ENCODE measurements around the gene ALCAM.

Gene ALCAM

GRCh38 chr3:105518806-105519418, 152.2 kb downstream of the ALCAM start:
- no peak overlapping the region for H3K27ac ChIP-seq (ENCODE audit: low read length)
- H3K9me3 ChIP-seq (replicated peaks; ENCODE audit: insufficient read depth, low read length): no peaks in the 10 kb centered on the region
- no peaks in the 10 kb centered on the region for H3K27me3 ChIP-seq (replicated peaks; ENCODE audit: insufficient read depth, low read length)
- H3K79me2 ChIP-seq (ENCODE audit: low read length): no peaks in the 10 kb centered on the region
- no peak overlapping the region for H3K4me3 ChIP-seq (ENCODE audit: low read length)
- no peaks in the 10 kb centered on the region for H3F3A ChIP-seq (ENCODE audit: insufficient read depth, low read length)
- no peak overlapping the region for H2AFZ ChIP-seq (ENCODE audit: low read length)
- H3K4me2 ChIP-seq (ENCODE audit: low read depth, low read length): no peak overlapping the region
- H3K36me3 ChIP-seq (replicated peaks; ENCODE audit: insufficient read depth, low read length): no peaks in the 10 kb centered on the region
- no peak overlapping the region for H3K9ac ChIP-seq (ENCODE audit: low read length)
- H3K9me2 ChIP-seq (replicated peaks; ENCODE audit: insufficient read depth, low read length): no peaks in the 10 kb centered on the region
- H4K20me1 ChIP-seq (ENCODE audit: insufficient read depth, low read length): no peaks in the 10 kb centered on the region
- no peaks in the 10 kb centered on the region for H3K4me1 ChIP-seq (ENCODE audit: low read length)
- peak; percentile 68 for DNase-seq
- peak; percentile 67 for TF ChIP-seq CTCF (IDR thresholded peaks at IDR 0.05; ENCODE audit: low read length)
- no peak for TF ChIP-seq EZH2 (optimal IDR thresholded peaks at IDR 0.05; ENCODE audit: low read depth, low read length)

GRCh38 chr3:105521770-105522169, 155.1 kb downstream of the ALCAM start:
- no peak overlapping the region for H3K4me2 ChIP-seq (ENCODE audit: low read depth, low read length)
- H3K9ac ChIP-seq (ENCODE audit: low read length): no peak overlapping the region
- no peaks in the 10 kb centered on the region for H3K9me3 ChIP-seq (replicated peaks; ENCODE audit: insufficient read depth, low read length)
- no peak overlapping the region for H3K4me3 ChIP-seq (ENCODE audit: low read length)
- DNase-seq: no peak
- no peak overlapping the region for H3K27ac ChIP-seq (ENCODE audit: low read length)
- H4K20me1 ChIP-seq (ENCODE audit: insufficient read depth, low read length): no peaks in the 10 kb centered on the region
- H3K4me1 ChIP-seq (ENCODE audit: low read length): no peaks in the 10 kb centered on the region
- H3K27me3 ChIP-seq (replicated peaks; ENCODE audit: insufficient read depth, low read length): no peaks in the 10 kb centered on the region
- no peak for TF ChIP-seq EZH2phosphoT487 (IDR thresholded peaks at IDR 0.05; ENCODE audit: low read length)
- no peak for TF ChIP-seq EZH2 (optimal IDR thresholded peaks at IDR 0.05; ENCODE audit: low read depth, low read length)
- no peak for TF ChIP-seq CTCF (IDR thresholded peaks at IDR 0.05; ENCODE audit: low read length)
- H3K79me2 ChIP-seq (ENCODE audit: low read length): no peaks in the 10 kb centered on the region
- no peaks in the 10 kb centered on the region for H3K36me3 ChIP-seq (replicated peaks; ENCODE audit: insufficient read depth, low read length)
- H3F3A ChIP-seq (ENCODE audit: insufficient read depth, low read length): no peaks in the 10 kb centered on the region
- no peak overlapping the region for H2AFZ ChIP-seq (ENCODE audit: low read length)
- no peaks in the 10 kb centered on the region for H3K9me2 ChIP-seq (replicated peaks; ENCODE audit: insufficient read depth, low read length)

GRCh38 chr3:105523501-105523900, 156.8 kb downstream of the ALCAM start:
- no peak overlapping the region for H3K4me2 ChIP-seq (ENCODE audit: low read depth, low read length)
- no peaks in the 10 kb centered on the region for H3K36me3 ChIP-seq (replicated peaks; ENCODE audit: insufficient read depth, low read length)
- no peaks in the 10 kb centered on the region for H3K27me3 ChIP-seq (replicated peaks; ENCODE audit: insufficient read depth, low read length)
- no peak overlapping the region for H2AFZ ChIP-seq (ENCODE audit: low read length)
- H3K9me2 ChIP-seq (replicated peaks; ENCODE audit: insufficient read depth, low read length): no peaks in the 10 kb centered on the region
- no peak overlapping the region for H3K4me3 ChIP-seq (ENCODE audit: low read length)
- H4K20me1 ChIP-seq (ENCODE audit: insufficient read depth, low read length): no peaks in the 10 kb centered on the region
- H3K79me2 ChIP-seq (ENCODE audit: low read length): no peaks in the 10 kb centered on the region
- no peaks in the 10 kb centered on the region for H3K4me1 ChIP-seq (ENCODE audit: low read length)
- no peak overlapping the region for H3K9ac ChIP-seq (ENCODE audit: low read length)
- TF ChIP-seq CTCF (IDR thresholded peaks at IDR 0.05; ENCODE audit: low read length) (no peak), EZH2phosphoT487 (IDR thresholded peaks at IDR 0.05; ENCODE audit: low read length) (no peak), EZH2 (optimal IDR thresholded peaks at IDR 0.05; ENCODE audit: low read depth, low read length) (no peak)
- no peaks in the 10 kb centered on the region for H3F3A ChIP-seq (ENCODE audit: insufficient read depth, low read length)
- DNase-seq: no peak
- H3K27ac ChIP-seq (ENCODE audit: low read length): no peak overlapping the region
- no peaks in the 10 kb centered on the region for H3K9me3 ChIP-seq (replicated peaks; ENCODE audit: insufficient read depth, low read length)
